Endometrial microvascular endothelial cells (primary cell): ENCODE data around the gene ANXA7. TPM values are rescaled to one million over a fixed set of nuclear protein-coding genes. Genes with fewer than 3 reads are reported as not detected.
"Not testable (repeated sequence)": the region's sequence is repeated elsewhere in the genome, so short reads cannot be mapped to it uniquely, and the experiment has no call there.

ENCODE experiments used
- in situ Hi-C: cut with HindIII; loops from 2 replicates; pipeline ENCODE4 v1.10.0; 2017; ENCODE audit warnings: low sequenced_read_pairs, low pct_unique_long_range_greater_than_20kb; ENCODE audit errors: inconsistent ontology term
- total RNA-seq: library from RNA; depleted of rRNA; stranded (reverse); fragments of >200 nt; gene quantifications from one replicate; pipeline ENCODE4 v1.2.3, GENCODE V29; 2015; ENCODE audit errors: inconsistent ontology term

ANXA7 gene
- total RNA-seq, 1 donor from 2014 or later: 120 TPM

DNA sequence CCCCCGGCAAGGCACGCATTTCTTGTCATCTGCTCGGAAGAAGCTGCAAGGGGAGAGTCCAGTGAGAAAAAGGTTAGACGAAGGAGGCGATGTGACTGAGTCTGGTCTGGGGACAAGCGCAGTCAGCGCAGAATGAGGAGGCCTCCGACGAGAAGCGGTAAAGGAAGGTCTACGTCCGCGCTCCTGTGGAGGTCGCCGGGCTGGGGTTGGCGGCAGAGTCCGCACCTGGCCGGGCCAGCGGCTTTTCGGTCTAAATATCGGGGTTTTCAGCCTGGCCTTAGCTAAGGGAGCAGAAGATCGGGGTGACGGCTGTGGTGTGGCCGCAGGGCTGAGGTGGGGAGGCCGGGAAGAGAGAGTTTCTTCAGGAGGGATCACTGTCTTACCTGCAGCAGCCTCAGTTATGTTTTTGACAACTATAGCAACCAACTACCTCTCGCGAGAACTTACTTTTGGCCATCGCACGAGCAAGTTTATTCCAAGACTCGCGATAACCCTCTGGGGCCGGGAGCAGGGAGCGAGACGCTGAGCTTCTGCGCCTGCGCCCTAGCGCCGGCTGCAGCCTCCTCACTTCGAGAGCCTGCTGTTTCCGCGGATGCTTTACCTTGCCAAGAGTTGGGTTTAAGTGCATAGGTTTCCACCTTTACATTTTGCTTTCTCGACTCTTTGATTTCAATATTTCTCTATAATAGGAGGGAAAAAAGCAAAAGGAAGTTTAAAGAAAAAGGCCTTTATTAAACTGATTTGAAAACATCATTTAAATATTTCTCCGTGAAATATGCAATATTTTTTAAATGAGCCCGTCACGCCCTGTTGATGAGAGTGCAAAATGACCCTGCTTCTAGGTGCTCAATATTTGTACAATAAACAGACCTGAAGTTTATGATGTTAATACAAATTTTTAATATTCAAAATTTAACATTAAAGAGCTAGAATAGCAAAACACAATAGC is 55.3 kb downstream of the ANXA7 start, which contains the start of gene CFAP70:
Gene CFAP70 (minus strand): TSS at position 534 of the 949 bp plus-strand sequence. CDS start 4,068 bp downstream, outside the sequence.
- in situ Hi-C loops: no loop called here

DNA sequence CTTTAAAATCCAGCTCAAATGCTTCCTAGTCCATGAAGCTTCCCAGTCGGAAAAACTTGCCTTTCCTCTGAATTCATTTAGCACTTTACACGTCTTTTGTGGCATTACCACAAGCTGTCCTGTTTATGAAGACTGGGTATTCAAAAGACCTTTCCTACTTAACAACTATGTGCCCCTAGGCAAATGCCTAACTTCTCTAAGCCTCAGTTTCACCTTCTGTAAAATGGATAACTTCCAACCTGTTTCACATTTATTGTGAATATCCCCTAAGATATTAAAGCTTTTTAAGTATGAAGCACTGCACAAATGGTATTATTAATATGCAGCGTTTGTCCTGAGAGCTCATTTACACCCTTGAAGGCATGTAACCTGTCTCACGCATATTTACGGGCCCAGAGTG is 56.0 kb downstream of the ANXA7 start:
- in situ Hi-C loops: no loop called here

DNA sequence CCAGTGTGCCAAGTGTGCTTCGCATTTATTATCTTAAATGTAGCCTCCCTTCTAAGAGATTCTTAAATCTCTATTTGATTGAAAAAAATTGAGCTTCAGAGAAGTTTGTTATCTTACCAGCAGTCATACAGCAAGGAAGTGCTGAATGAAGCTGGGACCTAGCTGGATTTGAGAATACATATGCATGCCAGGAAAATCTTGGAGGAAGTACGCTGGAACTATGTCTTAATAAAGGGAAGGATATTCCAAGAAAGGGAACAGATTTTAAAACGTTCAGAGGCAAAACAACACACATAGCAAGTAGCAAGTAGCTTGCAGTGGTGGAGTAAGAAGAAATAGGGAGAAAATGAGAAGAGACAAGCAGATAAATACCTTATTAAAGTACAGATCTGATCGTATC is 56.7 kb downstream of the ANXA7 start:
- in situ Hi-C loops: no loop called here

DNA sequence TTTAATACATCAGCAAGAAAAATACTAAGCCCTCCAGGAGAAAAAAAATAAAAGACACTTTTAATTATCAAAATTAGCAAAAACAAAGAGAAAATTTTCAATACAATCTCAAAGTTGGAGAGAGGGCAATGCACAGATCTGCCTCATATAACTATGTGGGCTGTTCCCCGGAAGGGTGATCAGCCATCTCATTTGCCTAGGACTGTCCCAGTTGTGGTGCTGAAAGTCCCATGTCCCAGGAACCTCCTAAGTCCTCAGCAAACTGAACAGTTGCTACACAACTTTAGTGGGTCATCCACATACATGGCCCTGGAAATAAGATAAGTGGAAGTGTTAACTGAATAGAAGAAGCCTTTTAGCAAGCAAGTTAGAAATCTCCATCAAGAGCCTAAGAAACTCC is 69.6 kb downstream of the ANXA7 start:
- in situ Hi-C loops: no loop called here

DNA sequence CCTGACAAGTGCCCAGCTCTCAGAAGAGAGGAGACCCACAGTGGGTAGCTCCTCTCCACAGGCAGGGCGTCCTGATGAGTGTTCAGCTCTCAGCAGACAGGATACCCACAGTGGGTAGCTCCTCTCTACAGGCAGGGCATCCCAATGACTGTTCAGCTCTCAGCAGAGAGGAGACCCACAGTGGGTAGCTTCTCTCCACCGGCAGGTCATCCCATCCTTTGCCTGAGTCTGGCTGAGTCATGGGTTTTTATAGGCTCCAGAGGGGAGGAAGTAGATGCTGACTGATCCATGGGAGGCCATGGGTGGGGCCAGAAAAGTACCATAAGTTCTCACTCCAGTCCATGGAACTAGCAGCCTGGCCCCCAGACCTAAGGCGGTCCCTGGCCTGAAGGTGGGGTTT is 73.7 kb downstream of the ANXA7 start:
- in situ Hi-C loops: no loop called here

DNA sequence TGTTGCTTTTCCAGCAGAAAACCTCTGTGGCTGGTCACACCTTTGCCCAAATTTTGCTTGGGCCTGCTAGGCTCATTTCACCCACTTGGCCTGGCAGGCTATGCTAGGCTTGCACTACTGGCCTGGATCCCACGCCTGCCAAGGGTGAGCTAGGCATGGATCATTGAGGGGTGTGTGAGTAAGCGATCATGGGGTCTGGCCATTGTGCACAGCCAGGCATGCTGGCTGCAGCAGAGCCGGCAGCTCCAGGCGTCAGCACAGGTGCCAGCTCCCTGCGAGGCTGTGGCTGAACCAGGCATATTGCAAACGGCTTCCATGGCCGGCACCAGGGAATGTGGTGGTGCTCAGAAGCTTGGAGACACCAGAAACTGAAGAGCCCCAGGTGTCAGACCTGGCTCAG is 74.4 kb downstream of the ANXA7 start:
- in situ Hi-C loops: no loop called here

DNA sequence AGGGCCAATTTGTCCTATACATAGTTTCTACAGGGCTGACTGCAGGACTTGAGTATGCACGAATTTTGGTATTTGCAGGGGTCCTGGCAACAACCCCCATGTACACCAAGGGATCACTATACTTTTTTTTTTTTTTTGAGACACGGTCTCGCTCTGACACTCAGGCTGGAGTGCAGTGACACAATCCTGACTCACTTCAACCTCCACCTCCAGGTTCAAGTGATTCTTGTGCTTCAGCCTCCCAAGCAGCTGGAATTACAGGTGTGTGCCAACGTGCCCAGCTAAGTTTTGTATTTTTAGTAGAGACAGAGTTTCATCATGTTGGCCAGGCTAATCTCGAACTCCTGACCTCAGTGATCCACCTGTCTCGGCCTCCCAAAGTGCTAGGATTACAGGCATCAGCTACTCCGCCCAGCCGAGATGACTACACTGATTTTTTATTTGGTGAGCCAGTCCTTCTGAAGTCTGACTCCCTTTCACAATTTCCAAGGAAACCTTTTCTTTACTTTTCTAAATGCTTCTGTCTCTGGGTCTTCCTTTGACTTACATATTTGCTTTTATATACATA is 75.0 kb downstream of the ANXA7 start:
- in situ Hi-C loops: no loop called here

DNA sequence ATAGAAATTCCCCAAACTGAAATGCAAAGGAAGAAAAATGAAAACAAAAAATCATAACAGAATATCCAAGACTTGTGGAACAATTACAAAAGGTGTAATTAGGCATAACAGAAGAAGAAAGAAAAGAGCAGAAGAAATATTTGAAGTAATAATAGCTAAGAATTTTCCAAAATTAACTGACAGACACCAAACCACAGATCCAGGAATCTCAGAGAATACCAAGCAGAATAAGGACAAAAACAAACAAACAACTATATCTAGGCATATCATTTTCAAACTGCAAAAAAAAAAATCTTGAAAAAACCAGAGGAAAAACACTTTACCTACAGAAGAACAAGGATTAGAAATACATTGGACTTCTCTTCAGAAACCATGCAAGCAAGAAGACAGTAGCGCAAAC is 80.7 kb downstream of the ANXA7 start:
- in situ Hi-C loops: no loop called here

DNA sequence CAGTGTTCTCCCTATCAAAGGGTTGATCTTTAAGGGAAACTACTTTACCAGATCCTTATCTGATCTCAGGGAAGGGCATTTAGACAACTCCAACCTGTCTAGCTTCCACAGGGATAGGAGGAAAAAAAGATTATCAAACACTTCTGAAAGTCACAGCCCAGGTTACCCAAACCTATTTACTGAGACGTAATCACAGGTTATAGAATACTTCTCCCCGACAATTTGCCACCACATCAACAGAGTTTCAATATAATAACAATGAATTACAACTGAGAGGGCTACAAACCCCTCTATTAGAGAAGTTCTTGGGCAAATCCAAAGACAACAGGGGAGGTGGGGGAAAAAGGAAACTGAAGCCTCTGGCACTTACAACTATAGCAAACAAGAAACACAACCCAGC is 81.5 kb downstream of the ANXA7 start:
- in situ Hi-C loops: no loop called here

DNA sequence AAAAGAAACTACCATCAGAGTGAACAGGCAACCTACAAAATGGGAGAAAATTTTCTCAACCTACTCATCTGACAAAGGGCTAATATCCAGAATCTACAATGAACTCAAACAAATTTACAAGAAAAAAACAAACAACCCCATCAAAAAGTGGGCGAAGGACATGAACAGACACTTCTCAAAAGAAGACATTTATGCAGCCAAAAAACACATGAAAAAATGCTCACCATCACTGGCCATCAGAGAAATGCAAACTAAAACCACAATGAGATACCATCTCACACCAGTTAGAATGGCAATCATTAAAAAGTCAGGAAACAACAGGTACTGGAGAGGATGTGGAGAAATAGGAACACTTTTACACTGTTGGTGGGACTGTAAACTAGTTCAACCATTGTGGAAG is 85.3 kb downstream of the ANXA7 start:
- in situ Hi-C loops: not testable (repeated sequence)

DNA sequence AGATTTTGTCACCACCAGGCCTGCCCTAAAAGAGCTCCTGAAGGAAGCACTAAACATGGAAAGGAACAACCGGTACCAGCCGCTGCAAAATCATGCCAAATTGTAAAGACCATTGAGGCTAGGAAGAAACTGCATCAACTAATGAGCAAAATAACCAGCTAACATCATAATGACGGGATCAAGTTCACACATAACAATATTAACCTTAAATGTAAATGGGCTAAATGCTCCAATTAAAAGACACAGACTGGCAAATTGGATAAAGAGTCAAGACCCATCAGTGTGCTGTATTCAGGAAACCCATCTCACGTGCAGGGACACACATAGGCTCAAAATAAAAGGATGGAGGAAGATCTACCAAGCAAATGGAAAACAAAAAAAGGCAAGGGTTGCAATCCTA is 88.6 kb downstream of the ANXA7 start:
- in situ Hi-C loops: not testable (repeated sequence)

Other genes with a start within 250 kb of the ANXA7 start
- 37.5 TPM for gene ECD, start 246.1 kb downstream of the ANXA7 start, total RNA-seq
- 17.1 TPM for gene FAM149B1, start 245.9 kb downstream of the ANXA7 start, total RNA-seq
- 63.9 TPM for gene DNAJC9, start 166.8 kb downstream of the ANXA7 start, total RNA-seq
- 74.1 TPM for gene MRPS16, start 161.4 kb downstream of the ANXA7 start, total RNA-seq
- not detected for gene CFAP70, start 55.2 kb downstream of the ANXA7 start, total RNA-seq
- 0.37 TPM for gene MSS51, start 19.5 kb upstream of the ANXA7 start, total RNA-seq
- 18.8 TPM for gene PPP3CB, start 82.0 kb upstream of the ANXA7 start, total RNA-seq
- 6.9 TPM for gene USP54, start 177.3 kb upstream of the ANXA7 start, total RNA-seq
- gene MYOZ1, start 227.4 kb upstream of the ANXA7 start, total RNA-seq: not detected
- not detected for gene SYNPO2L, start 242.0 kb upstream of the ANXA7 start, total RNA-seq